ENCODE data around the gene LPAR2.
A peak's percentile ranks its signal among the peaks of the same experiment; 100 is the strongest.
"Not testable (repeated sequence)": the region's sequence is repeated elsewhere in the genome, so short reads cannot be mapped to it uniquely, and the experiment has no call there.

LPAR2 gene

GRCh38 chr19:19628501-19629134, 598 bp upstream of the LPAR2 start:
- DNase-seq = no peak

- DNase-seq = no peak
These were observed 1.2 kb downstream of the LPAR2 start for GRCh38 chr19:19626516-19627472.

- no peak for DNase-seq
These were observed 3.9 kb downstream of the LPAR2 start for GRCh38 chr19:19624032-19624570.

- DNase-seq = no peak
These were observed 4.6 kb downstream of the LPAR2 start for GRCh38 chr19:19623383-19623782.

GRCh38 chr19:19619849-19620210, 8.2 kb downstream of the LPAR2 start:
- DNase-seq = no peak

- no peak for DNase-seq
These were observed 8.7 kb downstream of the LPAR2 start for GRCh38 chr19:19619181-19619848.

GRCh38 chr19:19618219-19619051, 9.6 kb downstream of the LPAR2 start, which contains the start of gene PBX4:
Gene PBX4 (minus strand): TSS chr19:19618687. CDS start chr19:19618629, 58 bp downstream.
- DNase-seq = no peak

- peak; percentile 15 for DNase-seq
These were observed 12.9 kb downstream of the LPAR2 start for GRCh38 chr19:19615086-19615485.

GRCh38 chr19:19613506-19613905, 14.5 kb downstream of the LPAR2 start:
- no peak for DNase-seq

- DNase-seq = no peak
These were observed 17.4 kb downstream of the LPAR2 start for GRCh38 chr19:19610376-19611202.

GRCh38 chr19:19606686-19607085, 21.3 kb downstream of the LPAR2 start:
- DNase-seq = not testable (repeated sequence)

- DNase-seq = no peak
These were observed 22.0 kb downstream of the LPAR2 start for GRCh38 chr19:19606021-19606420.

- no peak for DNase-seq
These were observed 25.2 kb downstream of the LPAR2 start for GRCh38 chr19:19602713-19603324.

GRCh38 chr19:19602136-19602712, 25.8 kb downstream of the LPAR2 start:
- DNase-seq = no peak

GRCh38 chr19:19600793-19601330, 27.2 kb downstream of the LPAR2 start:
- no peak for DNase-seq

- DNase-seq = not testable (repeated sequence)
These were observed 29.1 kb downstream of the LPAR2 start for GRCh38 chr19:19598728-19599451.

GRCh38 chr19:19597809-19598306, 30.2 kb downstream of the LPAR2 start:
- DNase-seq = no peak

GRCh38 chr19:19595171-19595701, 32.8 kb downstream of the LPAR2 start:
- peak; percentile 34 for DNase-seq

- DNase-seq = no peak
These were observed 33.6 kb downstream of the LPAR2 start for GRCh38 chr19:19594381-19594780.

Data from HCEC 1CT (cell line).